ENCODE results near the gene PAOX. TPM values are rescaled to one million over a fixed set of nuclear protein-coding genes. Genes with fewer than 3 reads are reported as not detected.
A peak's percentile ranks its signal among the peaks of the same experiment; 100 is the strongest.

PAOX gene
- total and polyA plus RNA-seq, 2 donors (not counting 1 experiment from before 2014, with no cell fraction given), result 21.1 to 24.9 TPM

DNA sequence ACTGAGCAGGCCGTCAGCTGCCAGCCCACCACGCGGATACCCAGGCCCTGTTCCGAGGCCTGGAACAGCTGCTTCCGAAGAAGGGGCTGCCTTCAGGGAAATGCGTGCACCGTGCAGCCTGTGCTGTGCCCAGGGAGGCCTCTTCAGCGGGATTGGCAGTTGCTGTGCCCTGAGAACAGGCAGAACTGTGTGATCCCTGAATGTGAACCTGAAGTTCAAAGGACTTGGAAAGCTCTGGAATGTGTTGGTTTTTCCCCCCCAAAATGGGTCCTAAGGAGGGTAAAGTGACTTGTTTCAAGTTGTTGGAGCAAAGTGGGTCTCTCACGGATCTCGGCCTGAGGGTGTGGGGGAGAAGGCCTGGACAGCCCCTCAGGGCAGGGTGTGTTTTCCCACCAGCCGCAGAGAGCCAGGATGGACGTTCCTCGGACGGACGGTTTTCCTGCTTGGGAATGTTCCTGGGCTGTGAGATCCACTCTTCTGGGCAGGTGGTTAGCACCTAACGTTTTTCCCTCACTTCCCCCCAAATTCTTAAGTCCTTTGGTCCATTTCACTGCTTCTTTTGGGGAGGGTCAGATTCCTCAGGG, 43.3 kb downstream of the PAOX start:
- Histone ChIP-seq H2AFZ (ENCODE audit: insufficient read depth, low read depth, low read length, poor library complexity, severe bottlenecking) (no peak overlapping the region), H3K79me2 (ENCODE audit: control insufficient read depth, insufficient read depth, low read length) (peaks cover 20% of the 10 kb centered on the region), H3K9ac (ENCODE audit: low read length) (no peak overlapping the region), H3K4me2 (replicated peaks; ENCODE audit: low read depth, low read length, poor library complexity, severe bottlenecking) (peak overlapping the region; percentile 60), H3K27me3 (replicated peaks in 1 of 4; ENCODE audit: control extremely low read depth in 1 of 4, control insufficient read depth in 3 of 4, insufficient read depth in 4 of 4, low read length in 3 of 4) (peaks cover 0 to 4% (median 2%) of the 10 kb centered on the region in 4 experiments), H3K36me3 (replicated peaks in 1 of 2; ENCODE audit: control extremely low read depth in 1 of 2, control insufficient read depth in 1 of 2, extremely low read depth in 1 of 2, insufficient read depth in 2 of 2, low read length in 1 of 2) (peaks cover 0 to 9% of the 10 kb centered on the region in 2 experiments), H3K4me1 (ENCODE audit: control insufficient read depth in 2 of 2, insufficient read depth in 2 of 2, low read length in 2 of 2) (peaks cover 2 to 5% of the 10 kb centered on the region in 2 donors), H4K20me1 (ENCODE audit: control insufficient read depth, insufficient read depth, low read length, poor library complexity, severe bottlenecking) (peaks cover 37% of the 10 kb centered on the region), H3K4me3 (ENCODE audit: control extremely low read depth in 1 of 5, extremely low read depth in 1 of 5, insufficient read depth in 1 of 5, low read depth in 2 of 5, low read length in 4 of 5) (no peak overlapping the region), H3K27ac (ENCODE audit: low read length in 2 of 2) (no peak overlapping the region), H3K9me3 (ENCODE audit: control extremely low read depth in 1 of 3, control insufficient read depth in 2 of 3, insufficient read depth in 1 of 3, low read length in 2 of 3) (no peaks in the 10 kb centered on the region)
- no peaks in the 10 kb centered on the region for H3K27me3 Mint-ChIP-seq
- ChIA-PET POLR2A (no interaction called here), CTCF (interaction anchor here (1.2 kb wide), 1 partner anchor 93 kb away, joined by 4 read pairs; no protein-coding TSS in a partner anchor)
- no peak for TF ChIP-seq EZH2 (IDR thresholded peaks at IDR 0.05; ENCODE audit: borderline replicate concordance, insufficient read depth, low read depth, low read length, poor library complexity, severe bottlenecking)
- TF ChIP-seq, protein P1, sequence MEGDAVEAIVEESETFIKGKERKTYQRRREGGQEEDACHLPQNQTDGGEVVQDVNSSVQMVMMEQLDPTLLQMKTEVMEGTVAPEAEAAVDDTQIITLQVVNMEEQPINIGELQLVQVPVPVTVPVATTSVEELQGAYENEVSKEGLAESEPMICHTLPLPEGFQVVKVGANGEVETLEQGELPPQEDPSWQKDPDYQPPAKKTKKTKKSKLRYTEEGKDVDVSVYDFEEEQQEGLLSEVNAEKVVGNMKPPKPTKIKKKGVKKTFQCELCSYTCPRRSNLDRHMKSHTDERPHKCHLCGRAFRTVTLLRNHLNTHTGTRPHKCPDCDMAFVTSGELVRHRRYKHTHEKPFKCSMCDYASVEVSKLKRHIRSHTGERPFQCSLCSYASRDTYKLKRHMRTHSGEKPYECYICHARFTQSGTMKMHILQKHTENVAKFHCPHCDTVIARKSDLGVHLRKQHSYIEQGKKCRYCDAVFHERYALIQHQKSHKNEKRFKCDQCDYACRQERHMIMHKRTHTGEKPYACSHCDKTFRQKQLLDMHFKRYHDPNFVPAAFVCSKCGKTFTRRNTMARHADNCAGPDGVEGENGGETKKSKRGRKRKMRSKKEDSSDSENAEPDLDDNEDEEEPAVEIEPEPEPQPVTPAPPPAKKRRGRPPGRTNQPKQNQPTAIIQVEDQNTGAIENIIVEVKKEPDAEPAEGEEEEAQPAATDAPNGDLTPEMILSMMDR (IDR thresholded peaks at IDR 0.05), result no peak
- ATAC-seq (ENCODE audit: low read depth), result no peak
- H3K4me1 Mint-ChIP-seq, result peaks cover 6% of the 10 kb centered on the region
- intact Hi-C loops (cut with micrococcal nuclease), result no loop called here
- H3K4me3 Mint-ChIP-seq, result peak overlapping the region; percentile 26
- no peak overlapping the region for H3K27ac Mint-ChIP-seq
- H3K9me3 Mint-ChIP-seq (ENCODE audit: insufficient read depth), result no peaks in the 10 kb centered on the region
- 95% methylated on average over 13 of the region's 16 CpGs for whole genome bisulfite sequencing (ENCODE audit: insufficient coverage)
- DNase-seq, result no peak
